ENCODE measurements around the gene GABRP. TPM values are rescaled to one million over a fixed set of nuclear protein-coding genes. Genes with fewer than 3 reads are reported as not detected.

GABRP gene
- total RNA-seq, 1 donor from 2014 or later: not detected

DNA sequence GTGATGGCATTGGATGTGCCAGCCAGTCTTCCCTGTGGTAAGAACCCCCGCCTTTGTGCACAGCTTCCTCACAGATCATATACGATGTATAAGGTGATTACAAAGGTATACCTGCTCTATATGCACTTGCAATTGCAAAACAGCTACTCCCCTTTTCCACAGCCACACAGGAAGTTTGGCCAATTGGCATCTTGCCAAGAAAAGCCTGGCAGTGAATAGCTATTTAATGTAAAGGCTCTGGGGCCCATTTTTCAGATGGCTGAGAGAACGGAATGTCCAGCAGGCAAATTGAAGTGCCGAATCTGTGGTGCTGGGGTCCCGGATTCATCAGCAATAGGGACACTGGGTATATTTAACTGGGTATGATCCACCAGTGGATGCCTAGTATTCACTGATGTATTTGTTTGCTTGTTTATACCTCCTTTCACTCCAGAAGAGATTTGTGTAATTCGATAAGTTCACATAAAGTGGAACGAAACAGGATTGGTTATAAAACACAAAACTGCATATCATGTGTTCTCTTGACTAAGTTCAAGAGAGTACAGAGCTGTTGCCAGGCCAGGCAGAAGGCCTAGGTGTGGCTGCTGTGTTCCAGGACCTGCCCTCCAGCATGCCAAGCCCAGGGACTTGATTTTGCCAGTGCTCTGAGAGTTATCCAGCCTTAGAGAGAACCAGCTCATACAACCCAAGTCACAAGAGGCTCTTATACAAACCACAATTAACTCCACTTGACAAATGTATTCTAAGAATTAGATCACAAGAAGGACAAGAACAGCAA lies 27.7 kb upstream of the GABRP start:
- Mint-ChIP-seq H3K36me3 (ENCODE audit: unreplicated experiment) (peaks cover 3% of the 10 kb centered on the region), H3K27ac (ENCODE audit: unreplicated experiment) (no peak overlapping the region), H3K27me3 (ENCODE audit: unreplicated experiment) (peaks cover 12% of the 10 kb centered on the region), H3K9me3 (ENCODE audit: unreplicated experiment) (peaks cover 2% of the 10 kb centered on the region), H3K4me1 (ENCODE audit: low read depth, unreplicated experiment) (peaks cover 16% of the 10 kb centered on the region), H3K4me3 (ENCODE audit: unreplicated experiment) (no peak overlapping the region)
- TF ChIP-seq, protein P1, sequence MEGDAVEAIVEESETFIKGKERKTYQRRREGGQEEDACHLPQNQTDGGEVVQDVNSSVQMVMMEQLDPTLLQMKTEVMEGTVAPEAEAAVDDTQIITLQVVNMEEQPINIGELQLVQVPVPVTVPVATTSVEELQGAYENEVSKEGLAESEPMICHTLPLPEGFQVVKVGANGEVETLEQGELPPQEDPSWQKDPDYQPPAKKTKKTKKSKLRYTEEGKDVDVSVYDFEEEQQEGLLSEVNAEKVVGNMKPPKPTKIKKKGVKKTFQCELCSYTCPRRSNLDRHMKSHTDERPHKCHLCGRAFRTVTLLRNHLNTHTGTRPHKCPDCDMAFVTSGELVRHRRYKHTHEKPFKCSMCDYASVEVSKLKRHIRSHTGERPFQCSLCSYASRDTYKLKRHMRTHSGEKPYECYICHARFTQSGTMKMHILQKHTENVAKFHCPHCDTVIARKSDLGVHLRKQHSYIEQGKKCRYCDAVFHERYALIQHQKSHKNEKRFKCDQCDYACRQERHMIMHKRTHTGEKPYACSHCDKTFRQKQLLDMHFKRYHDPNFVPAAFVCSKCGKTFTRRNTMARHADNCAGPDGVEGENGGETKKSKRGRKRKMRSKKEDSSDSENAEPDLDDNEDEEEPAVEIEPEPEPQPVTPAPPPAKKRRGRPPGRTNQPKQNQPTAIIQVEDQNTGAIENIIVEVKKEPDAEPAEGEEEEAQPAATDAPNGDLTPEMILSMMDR (IDR thresholded peaks at IDR 0.05; ENCODE audit: partially characterized antibody, unreplicated experiment): no peak
- DNase-seq: no peak

DNA sequence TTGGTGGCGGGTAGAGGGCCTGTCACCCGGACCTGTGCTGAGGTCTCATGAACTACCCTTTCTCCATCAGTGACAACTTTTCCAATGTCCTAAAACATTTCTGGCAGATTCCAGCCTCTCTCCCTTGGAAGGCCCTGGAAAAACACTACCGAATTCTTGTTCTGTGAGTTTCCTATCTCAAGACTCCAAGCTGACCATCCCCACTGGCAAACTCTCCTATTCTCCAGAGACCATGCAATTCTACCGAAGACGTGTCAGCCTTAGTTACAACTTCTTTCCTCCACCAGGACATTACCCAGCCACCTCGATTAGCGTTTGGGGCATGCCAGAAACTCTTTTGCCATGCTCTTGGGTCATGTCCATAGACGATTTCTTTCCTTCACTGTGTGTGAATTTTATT lies 26.8 kb upstream of the GABRP start:
- TF ChIP-seq, protein P1 (IDR thresholded peaks at IDR 0.05; ENCODE audit: partially characterized antibody, unreplicated experiment): no peak
- Mint-ChIP-seq H3K4me1 (ENCODE audit: low read depth, unreplicated experiment) (peaks cover 13% of the 10 kb centered on the region), H3K27ac (ENCODE audit: unreplicated experiment) (no peak overlapping the region), H3K27me3 (ENCODE audit: unreplicated experiment) (peaks cover 12% of the 10 kb centered on the region), H3K4me3 (ENCODE audit: unreplicated experiment) (no peak overlapping the region), H3K9me3 (ENCODE audit: unreplicated experiment) (peaks cover 5% of the 10 kb centered on the region), H3K36me3 (ENCODE audit: unreplicated experiment) (peaks cover 6% of the 10 kb centered on the region)
- DNase-seq: no peak

DNA sequence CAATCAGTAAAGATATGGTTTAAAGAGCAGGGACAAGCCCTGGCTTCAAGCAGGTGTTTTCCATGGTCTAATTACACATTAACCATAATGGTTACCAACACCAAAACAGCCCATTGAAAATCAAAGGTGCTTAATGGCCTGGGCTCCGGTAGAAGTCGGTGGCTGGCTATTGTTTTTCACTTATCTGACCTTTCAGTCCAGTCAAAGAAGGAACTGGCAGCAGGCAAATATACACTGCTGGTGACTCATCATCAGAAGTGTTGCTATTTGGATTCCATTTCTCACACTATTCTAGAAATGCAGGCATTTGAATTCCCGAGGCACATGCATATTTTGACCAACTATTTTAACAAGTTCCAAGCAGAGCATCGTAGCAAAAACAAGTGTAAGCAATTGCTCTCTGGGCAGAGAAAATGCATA lies 26.3 kb upstream of the GABRP start:
- no peak for DNase-seq
- Mint-ChIP-seq H3K4me3 (ENCODE audit: unreplicated experiment) (no peak overlapping the region), H3K27ac (ENCODE audit: unreplicated experiment) (no peak overlapping the region), H3K9me3 (ENCODE audit: unreplicated experiment) (peaks cover 5% of the 10 kb centered on the region), H3K4me1 (ENCODE audit: low read depth, unreplicated experiment) (peaks cover 10% of the 10 kb centered on the region), H3K36me3 (ENCODE audit: unreplicated experiment) (peaks cover 6% of the 10 kb centered on the region), H3K27me3 (ENCODE audit: unreplicated experiment) (peaks cover 12% of the 10 kb centered on the region)
- TF ChIP-seq, protein P1 (IDR thresholded peaks at IDR 0.05; ENCODE audit: partially characterized antibody, unreplicated experiment): no peak

DNA sequence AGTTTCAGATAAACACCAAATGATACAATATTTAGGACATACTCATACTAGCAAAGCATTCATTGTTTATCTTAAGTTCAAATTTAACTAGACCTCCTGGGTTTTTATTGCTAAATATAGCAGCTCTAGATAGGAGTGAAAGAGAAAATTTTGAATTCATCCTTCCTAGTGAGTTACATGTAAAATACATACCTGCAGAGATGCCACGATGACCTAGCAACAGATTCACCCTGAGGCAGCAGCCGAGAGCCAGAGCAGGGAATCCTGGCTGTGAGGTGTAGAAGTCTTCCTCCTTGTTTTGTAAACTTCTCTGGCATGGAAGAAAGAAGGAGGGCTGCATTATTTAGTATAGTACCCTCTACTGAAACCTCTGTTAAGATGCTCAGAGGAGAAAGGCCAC lies 25.9 kb upstream of the GABRP start:
- H3K27ac Mint-ChIP-seq (ENCODE audit: unreplicated experiment): no peak overlapping the region
- peaks cover 5% of the 10 kb centered on the region for H3K9me3 Mint-ChIP-seq (ENCODE audit: unreplicated experiment)
- TF ChIP-seq, protein P1 (IDR thresholded peaks at IDR 0.05; ENCODE audit: partially characterized antibody, unreplicated experiment): no peak
- peaks cover 8% of the 10 kb centered on the region for H3K4me1 Mint-ChIP-seq (ENCODE audit: low read depth, unreplicated experiment)
- H3K36me3 Mint-ChIP-seq (ENCODE audit: unreplicated experiment): peaks cover 6% of the 10 kb centered on the region
- peaks cover 10% of the 10 kb centered on the region for H3K27me3 Mint-ChIP-seq (ENCODE audit: unreplicated experiment)
- H3K4me3 Mint-ChIP-seq (ENCODE audit: unreplicated experiment): no peak overlapping the region
- DNase-seq: no peak

DNA sequence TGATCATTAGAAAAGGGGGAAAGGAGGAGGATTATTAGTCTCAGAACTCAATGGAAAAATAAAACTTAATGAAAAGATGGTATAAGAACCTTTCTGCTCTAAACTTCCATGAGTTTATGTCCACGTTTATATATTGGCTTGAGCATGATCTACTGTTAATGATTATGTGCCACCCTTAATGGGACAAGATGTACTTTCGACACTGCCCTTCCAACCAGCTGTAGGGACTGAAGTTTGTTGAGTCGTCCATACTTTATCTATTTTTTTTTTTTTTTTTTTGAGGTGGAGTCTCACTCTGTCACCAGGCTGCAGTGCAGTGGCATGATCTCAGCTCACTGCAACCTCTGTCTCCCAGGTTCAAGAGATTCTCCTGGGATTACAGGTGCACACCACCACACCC lies 25.0 kb upstream of the GABRP start:
- H3K36me3 Mint-ChIP-seq (ENCODE audit: unreplicated experiment): peaks cover 6% of the 10 kb centered on the region
- TF ChIP-seq, protein P1 (IDR thresholded peaks at IDR 0.05; ENCODE audit: partially characterized antibody, unreplicated experiment): no peak
- peaks cover 8% of the 10 kb centered on the region for H3K27me3 Mint-ChIP-seq (ENCODE audit: unreplicated experiment)
- H3K27ac Mint-ChIP-seq (ENCODE audit: unreplicated experiment): no peak overlapping the region
- H3K4me3 Mint-ChIP-seq (ENCODE audit: unreplicated experiment): no peak overlapping the region
- DNase-seq: no peak
- H3K4me1 Mint-ChIP-seq (ENCODE audit: low read depth, unreplicated experiment): peaks cover 7% of the 10 kb centered on the region
- H3K9me3 Mint-ChIP-seq (ENCODE audit: unreplicated experiment): peaks cover 5% of the 10 kb centered on the region

Data from glutamatergic neuron (in vitro differentiated cells).